Pancreas (tissue), 10 donors: ENCODE results near the gene SCTR. TPM values are rescaled to one million over a fixed set of nuclear protein-coding genes. Genes with fewer than 3 reads are reported as not detected.
A peak's percentile ranks its signal among the peaks of the same experiment; 100 is the strongest.

Source experiments
- ATAC-seq, 4 donors: fragments of 200-7000 bp; cut with Tn5 transposase; one replicate each; pipeline versions ENCODE4 v1.8.0 to v1.9.1; 2020; ENCODE audit warnings: mild to moderate bottlenecking in 4 of 4, moderate library complexity in 4 of 4
- DNase-seq, 6 donors: peaks; one replicate each; pipeline ENCODE4 v3.0.0-alpha.2; 2020
- FAIRE-seq: peaks from 2 replicates; lab custom pipeline; 2012; peaks lifted over from hg19 to GRCh38; lab: Jason Lieb, UNC
- H3K27ac ChIP-seq, 4 donors: fragments of 200-600 bp; sonication (generic); 1 replicate in 3 of 4; 2 replicates in 1 of 4; pipeline versions ENCODE4 v1.5.0 to v1.8.0; 2020
- H3K27me3 ChIP-seq, 4 donors: fragments of 200-600 bp; one replicate each; pipeline ENCODE4 v1.8.0; 2021
- H3K36me3 ChIP-seq, 3 donors: fragments of 200-600 bp; sonication (generic) in 1 of 3; one replicate each; pipeline versions ENCODE4 v1.5.0 to v1.8.0; 2020 to 2021
- H3K4me1 ChIP-seq, 3 donors: fragments of 200-600 bp; one replicate each; pipeline ENCODE4 v1.8.0; 2021
- H3K4me3 ChIP-seq, 4 donors: fragments of 200-600 bp; sonication (generic) in 2 of 4; one replicate each; pipeline versions ENCODE4 v1.5.0 to v1.8.0; 2020 to 2021
- H3K9me3 ChIP-seq, 4 donors: fragments of 200-600 bp; one replicate each; pipeline ENCODE4 v1.8.0; 2021
- WGBS, 2 donors: extraction: QIAGEN DNeasy Blood & Tissue Kit; methylation state at CpG; one replicate each; pipeline ENCODE4 v1.1.7; 2013; 5-methylcytosine and 5-hydroxymethylcytosine counted together
- intact Hi-C, 3 donors: fragments of 100-400 bp; cut with DNase I; formaldehyde crosslinking; loops; one replicate each; pipeline versions ENCODE4 v1.11.1 to v1.14.2; 2022
- polyA plus RNA-seq, 2 donors: library from polyadenylated mRNA; stranded (reverse); fragments of 200-250 nt; gene quantifications; one replicate each; pipeline ENCODE4 v1.2.3, GENCODE V29; 2013
- total RNA-seq, 6 donors: library from RNA; stranded (reverse); fragmentation: NEBNext Ultra II Directional in 4 of 6; extraction: Animal tissue kit (Norgen Biotek cat#: 25700) in 4 of 6; gene quantifications; one replicate each; pipeline versions ENCODE4 v1.2.1 to v1.2.4, GENCODE V29; 2021 to 2023
- TF ChIP-seq, protein P1 (sequence below), 4 donors: fragments of 200-600 bp; sonication (generic) in 3 of 4; IDR thresholded peaks; one replicate each; pipeline versions ENCODE4 v1.5.0 to v1.8.0; 2021; ENCODE audit warnings: antibody characterized with exemption in 4 of 4
- donor health status: healthy with polysubstance abuse.
- donor health status: DM: no; HTN: no; CAD: no; lungs with moderate emphysema.
- donor health status: DM: no; HTN: no; CAD: no.
- donor health status: control.
- donor health status: control.
- donor health status: Bipolar disorder and iron deficiency.
- donor health status: DM: yes; HTN: yes; CAD: no.
- donor health status: DM: no; HTN: no; CAD: no.
- donor health status: DM: no; HTN: no; CAD: no.
- donor health status: DM: yes; HTN: yes; CAD: no.

SCTR gene
- total and polyA plus RNA-seq, 8 donors, result 31.9 to 1,263 (median 84.7) TPM

GRCh38 chr2:119466373-119466772 is 57.9 kb downstream of the SCTR start:
- no peaks in the 10 kb centered on the region for H3K4me1 ChIP-seq
- no peaks in the 10 kb centered on the region for H3K27me3 ChIP-seq
- H3K4me3 ChIP-seq, result no peak overlapping the region
- no peaks in the 10 kb centered on the region for H3K36me3 ChIP-seq
- intact Hi-C loops, result no loop called here
- 85 to 93% methylated on average over 4 of the region's 4 CpGs for WGBS, 2 donors
- DNase-seq, result no peak
- no peak for ATAC-seq
- H3K27ac ChIP-seq, result no peak overlapping the region
- TF ChIP-seq, protein P1, sequence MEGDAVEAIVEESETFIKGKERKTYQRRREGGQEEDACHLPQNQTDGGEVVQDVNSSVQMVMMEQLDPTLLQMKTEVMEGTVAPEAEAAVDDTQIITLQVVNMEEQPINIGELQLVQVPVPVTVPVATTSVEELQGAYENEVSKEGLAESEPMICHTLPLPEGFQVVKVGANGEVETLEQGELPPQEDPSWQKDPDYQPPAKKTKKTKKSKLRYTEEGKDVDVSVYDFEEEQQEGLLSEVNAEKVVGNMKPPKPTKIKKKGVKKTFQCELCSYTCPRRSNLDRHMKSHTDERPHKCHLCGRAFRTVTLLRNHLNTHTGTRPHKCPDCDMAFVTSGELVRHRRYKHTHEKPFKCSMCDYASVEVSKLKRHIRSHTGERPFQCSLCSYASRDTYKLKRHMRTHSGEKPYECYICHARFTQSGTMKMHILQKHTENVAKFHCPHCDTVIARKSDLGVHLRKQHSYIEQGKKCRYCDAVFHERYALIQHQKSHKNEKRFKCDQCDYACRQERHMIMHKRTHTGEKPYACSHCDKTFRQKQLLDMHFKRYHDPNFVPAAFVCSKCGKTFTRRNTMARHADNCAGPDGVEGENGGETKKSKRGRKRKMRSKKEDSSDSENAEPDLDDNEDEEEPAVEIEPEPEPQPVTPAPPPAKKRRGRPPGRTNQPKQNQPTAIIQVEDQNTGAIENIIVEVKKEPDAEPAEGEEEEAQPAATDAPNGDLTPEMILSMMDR (IDR thresholded peaks at IDR 0.05), result no peak
- no peaks in the 10 kb centered on the region for H3K9me3 ChIP-seq
- FAIRE-seq, result no peak

- no peak for ATAC-seq
- Histone ChIP-seq H3K9me3 (no peaks in the 10 kb centered on the region), H3K4me1 (no peaks in the 10 kb centered on the region), H3K27me3 (no peaks in the 10 kb centered on the region), H3K36me3 (no peaks in the 10 kb centered on the region), H3K27ac (no peak overlapping the region), H3K4me3 (no peak overlapping the region)
- WGBS, 2 donors, result 88 to 94% methylated on average over 11 of the region's 11 CpGs
- TF ChIP-seq, protein P1 (IDR thresholded peaks at IDR 0.05), result no peak
- intact Hi-C loops, result no loop called here
- DNase-seq, result no peak
- FAIRE-seq, result no peak
Observed at GRCh38 chr2:119465687-119466086, 58.6 kb downstream of the SCTR start.

DNA sequence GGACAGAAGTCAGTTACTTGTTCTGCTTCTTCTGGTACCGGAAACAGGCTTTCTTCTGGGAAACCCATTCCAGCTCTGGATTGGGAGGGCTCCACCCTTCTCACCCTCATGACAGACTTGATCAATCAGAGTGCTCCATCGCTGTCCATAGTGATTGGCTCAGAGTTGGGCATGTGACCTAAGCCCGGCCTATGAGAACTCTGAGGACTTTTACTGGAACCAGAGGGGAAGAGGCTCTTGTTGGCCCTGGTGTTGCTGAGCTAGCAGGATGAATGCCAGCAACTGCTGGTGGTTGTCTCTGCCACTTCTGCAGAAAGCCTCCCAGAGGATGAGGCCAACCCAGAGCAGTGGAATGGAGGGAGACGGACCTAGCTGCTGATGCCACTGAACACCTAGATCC is 59.3 kb downstream of the SCTR start:
- no peak for DNase-seq
- no peak overlapping the region for H3K4me3 ChIP-seq
- TF ChIP-seq, protein P1 (IDR thresholded peaks at IDR 0.05), result no peak
- no peak for FAIRE-seq
- 88 to 94% methylated on average over 4 of the region's 4 CpGs for WGBS, 2 donors
- peak in 3 of 4 donors; percentile 30 to 72 (median 46) for ATAC-seq
- H3K4me1 ChIP-seq, result no peaks in the 10 kb centered on the region
- no peaks in the 10 kb centered on the region for H3K27me3 ChIP-seq
- H3K9me3 ChIP-seq, result no peaks in the 10 kb centered on the region
- no peak overlapping the region for H3K27ac ChIP-seq
- intact Hi-C loops, result no loop called here
- H3K36me3 ChIP-seq, result no peaks in the 10 kb centered on the region

GRCh38 chr2:119463990-119464389 is 60.3 kb downstream of the SCTR start:
- intact Hi-C loops, result no loop called here
- H3K4me1 ChIP-seq, result no peaks in the 10 kb centered on the region

DNA sequence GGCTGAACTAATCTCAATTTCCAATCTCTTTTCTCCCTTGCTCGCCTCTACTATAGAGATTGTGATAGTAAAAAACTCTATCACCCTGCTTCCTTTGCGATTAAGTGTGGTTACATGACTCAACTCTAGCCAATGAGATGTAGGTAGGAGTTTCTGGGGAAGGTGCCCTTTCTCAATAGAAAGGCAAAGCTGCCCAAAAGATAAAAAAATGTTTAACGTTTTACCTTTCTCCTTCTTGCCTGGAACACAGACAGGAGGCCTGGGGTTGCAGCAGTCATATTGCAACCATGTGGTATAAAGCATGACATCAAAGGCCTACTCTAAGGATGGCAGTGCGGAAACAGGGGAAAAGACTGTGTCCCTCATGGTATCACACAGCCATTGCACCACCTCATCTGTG is 61.1 kb downstream of the SCTR start:
- FAIRE-seq, result no peak
- 52 to 75% methylated on average over 4 of the region's 4 CpGs for WGBS, 2 donors
- H3K9me3 ChIP-seq, result no peaks in the 10 kb centered on the region
- no peak for DNase-seq
- no peaks in the 10 kb centered on the region for H3K4me1 ChIP-seq
- no peak for ATAC-seq
- intact Hi-C loops, result no loop called here
- no peak overlapping the region for H3K27ac ChIP-seq
- H3K27me3 ChIP-seq, result no peaks in the 10 kb centered on the region
- H3K36me3 ChIP-seq, result no peaks in the 10 kb centered on the region
- TF ChIP-seq, protein P1 (IDR thresholded peaks at IDR 0.05), result no peak
- H3K4me3 ChIP-seq, result no peak overlapping the region

More at GRCh38 chr2:119463990-119464389, 60.3 kb downstream of the SCTR start:
- TF ChIP-seq, protein P1 (IDR thresholded peaks at IDR 0.05), result no peak
- H3K27me3 ChIP-seq, result no peaks in the 10 kb centered on the region
- FAIRE-seq (no peak), ATAC-seq (no peak), DNase-seq (peak in 1 of 6 donors; percentile 30)
- H3K36me3 ChIP-seq, result no peaks in the 10 kb centered on the region
- no peak overlapping the region for H3K4me3 ChIP-seq
- no peak overlapping the region for H3K27ac ChIP-seq
- no peaks in the 10 kb centered on the region for H3K9me3 ChIP-seq
- WGBS, 2 donors, result 87 to 92% methylated on average over 9 of the region's 9 CpGs
